ENCODE results near the gene STK32C. TPM values are rescaled to one million over a fixed set of nuclear protein-coding genes. Genes with fewer than 3 reads are reported as not detected.
A peak's percentile ranks its signal among the peaks of the same experiment; 100 is the strongest.

The STK32C gene
- total and polyA plus RNA-seq, 7 donors, result 4.3 to 12.8 (median 8.4) TPM

DNA sequence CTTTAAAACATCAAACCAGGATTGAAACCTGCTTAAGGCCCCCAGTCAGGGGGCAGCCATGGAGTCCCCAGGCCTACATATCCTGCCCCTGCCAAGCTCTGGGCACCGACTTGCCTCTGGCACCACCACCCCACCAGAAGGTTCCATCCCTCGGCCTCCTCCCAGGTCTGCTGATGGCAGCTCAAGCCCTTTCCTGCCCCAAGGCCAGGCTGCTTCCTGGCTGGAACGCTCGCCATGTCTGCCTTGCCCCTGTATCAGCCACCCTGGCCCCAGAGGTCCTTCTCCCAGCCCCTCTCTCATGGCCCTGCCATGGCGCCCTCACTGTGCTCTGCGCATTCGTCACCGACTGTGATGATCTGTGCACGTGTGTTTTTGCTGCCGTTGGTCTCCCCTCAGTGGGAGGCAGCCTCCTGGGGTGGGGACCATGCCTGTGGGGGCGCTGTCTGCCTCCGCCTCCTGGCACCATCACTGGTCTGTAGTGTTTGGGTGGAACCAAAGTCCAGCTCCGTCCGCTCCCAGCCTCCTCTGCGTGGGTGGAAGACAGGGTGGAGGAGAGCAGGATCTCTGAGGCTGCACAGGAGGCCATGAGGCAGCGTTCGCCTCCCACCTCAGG is 117.8 kb downstream of the STK32C start:
- Histone ChIP-seq H3K4me3 (no peak overlapping the region), H3K9me3 (no peaks in the 10 kb centered on the region), H3K27ac (no peak overlapping the region), H3K27me3 (peaks cover 28 to 52% (median 43%) of the 10 kb centered on the region in 3 donors), H3K36me3 (no peaks in the 10 kb centered on the region), H3K4me1 (peaks cover 0 to 28% (median 26%) of the 10 kb centered on the region in 4 donors)
- 86 to 88% methylated on average over 17 of the region's 17 CpGs for WGBS, 2 donors
- intact Hi-C loops (cut with DNase I), result no loop called here
- TF ChIP-seq EP300 (IDR thresholded peaks at IDR 0.05) (no peak), POLR2AphosphoS5 (IDR thresholded peaks at IDR 0.05) (no peak), POLR2A (IDR thresholded peaks at IDR 0.05) (no peak)
- TF ChIP-seq, protein P1, sequence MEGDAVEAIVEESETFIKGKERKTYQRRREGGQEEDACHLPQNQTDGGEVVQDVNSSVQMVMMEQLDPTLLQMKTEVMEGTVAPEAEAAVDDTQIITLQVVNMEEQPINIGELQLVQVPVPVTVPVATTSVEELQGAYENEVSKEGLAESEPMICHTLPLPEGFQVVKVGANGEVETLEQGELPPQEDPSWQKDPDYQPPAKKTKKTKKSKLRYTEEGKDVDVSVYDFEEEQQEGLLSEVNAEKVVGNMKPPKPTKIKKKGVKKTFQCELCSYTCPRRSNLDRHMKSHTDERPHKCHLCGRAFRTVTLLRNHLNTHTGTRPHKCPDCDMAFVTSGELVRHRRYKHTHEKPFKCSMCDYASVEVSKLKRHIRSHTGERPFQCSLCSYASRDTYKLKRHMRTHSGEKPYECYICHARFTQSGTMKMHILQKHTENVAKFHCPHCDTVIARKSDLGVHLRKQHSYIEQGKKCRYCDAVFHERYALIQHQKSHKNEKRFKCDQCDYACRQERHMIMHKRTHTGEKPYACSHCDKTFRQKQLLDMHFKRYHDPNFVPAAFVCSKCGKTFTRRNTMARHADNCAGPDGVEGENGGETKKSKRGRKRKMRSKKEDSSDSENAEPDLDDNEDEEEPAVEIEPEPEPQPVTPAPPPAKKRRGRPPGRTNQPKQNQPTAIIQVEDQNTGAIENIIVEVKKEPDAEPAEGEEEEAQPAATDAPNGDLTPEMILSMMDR (IDR thresholded peaks at IDR 0.05), result no peak
- no peak for DNase-seq

DNA sequence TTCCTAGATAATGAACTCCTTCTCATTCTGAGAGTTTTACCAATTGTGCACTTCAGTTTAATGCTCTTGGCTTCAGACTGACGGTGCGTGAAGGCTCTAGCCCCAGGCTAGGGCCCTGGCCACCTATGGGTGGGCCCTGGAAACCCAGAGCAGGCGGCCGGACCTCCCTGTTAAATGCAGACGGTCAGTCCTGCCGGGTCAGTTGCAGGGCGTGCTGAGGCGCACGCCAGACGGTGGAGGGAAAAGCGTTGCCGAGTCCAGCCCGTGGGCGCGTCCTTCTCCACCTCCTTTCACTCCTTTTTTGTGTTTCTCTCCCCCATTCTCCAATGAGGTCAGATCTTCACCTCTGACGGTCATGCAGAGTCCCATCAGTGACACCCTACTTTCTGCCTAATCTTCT is 118.7 kb downstream of the STK32C start:
- no peak overlapping the region for H3K27ac ChIP-seq
- TF ChIP-seq, protein P1 (IDR thresholded peaks at IDR 0.05), result no peak
- TF ChIP-seq POLR2A (IDR thresholded peaks at IDR 0.05), result no peak
- no peak overlapping the region for H3K4me3 ChIP-seq
- H3K27me3 ChIP-seq, result peaks cover 28 to 60% (median 45%) of the 10 kb centered on the region in 3 donors
- H3K9me3 ChIP-seq, result no peaks in the 10 kb centered on the region
- no peak for DNase-seq
- intact Hi-C loops (cut with DNase I), result no loop called here
- no peaks in the 10 kb centered on the region for H3K36me3 ChIP-seq
- H3K4me1 ChIP-seq, result peaks cover 0 to 28% (median 26%) of the 10 kb centered on the region in 4 donors
- 89 to 90% methylated on average over 16 of the region's 16 CpGs for WGBS, 2 donors

DNA sequence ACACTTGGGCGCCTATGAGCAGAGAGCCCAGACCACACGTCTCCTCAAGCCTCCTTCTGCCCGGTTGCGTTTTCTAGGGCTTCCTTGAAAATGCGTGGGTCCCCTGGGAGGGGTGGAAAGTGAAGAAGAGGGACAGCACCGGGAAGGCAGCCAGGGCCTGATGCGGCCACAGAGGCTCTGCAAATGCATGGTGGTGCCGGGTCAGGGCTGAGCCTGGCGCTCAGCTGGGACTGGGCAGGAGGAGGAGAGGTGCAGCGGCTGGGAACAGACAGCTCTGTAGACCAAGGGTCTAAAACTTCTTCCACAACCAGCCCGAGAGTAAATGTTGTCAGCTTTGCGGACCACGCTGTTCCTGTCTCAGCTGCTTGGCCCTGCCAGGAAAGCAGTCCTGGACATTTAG is 119.4 kb downstream of the STK32C start:
- intact Hi-C loops (cut with DNase I), result no loop called here
- Histone ChIP-seq H3K4me1 (peaks cover 0 to 28% (median 26%) of the 10 kb centered on the region in 4 donors), H3K36me3 (no peaks in the 10 kb centered on the region), H3K27me3 (peaks cover 28 to 60% (median 45%) of the 10 kb centered on the region in 3 donors), H3K27ac (no peak overlapping the region), H3K9me3 (no peaks in the 10 kb centered on the region), H3K4me3 (no peak overlapping the region)
- TF ChIP-seq, protein P1 (IDR thresholded peaks at IDR 0.05), result no peak
- TF ChIP-seq EP300 (IDR thresholded peaks at IDR 0.05) (no peak), POLR2AphosphoS5 (IDR thresholded peaks at IDR 0.05) (no peak), POLR2A (IDR thresholded peaks at IDR 0.05) (no peak)
- WGBS, 2 donors, result 49 to 54% methylated on average over 13 of the region's 13 CpGs
- no peak for DNase-seq

DNA sequence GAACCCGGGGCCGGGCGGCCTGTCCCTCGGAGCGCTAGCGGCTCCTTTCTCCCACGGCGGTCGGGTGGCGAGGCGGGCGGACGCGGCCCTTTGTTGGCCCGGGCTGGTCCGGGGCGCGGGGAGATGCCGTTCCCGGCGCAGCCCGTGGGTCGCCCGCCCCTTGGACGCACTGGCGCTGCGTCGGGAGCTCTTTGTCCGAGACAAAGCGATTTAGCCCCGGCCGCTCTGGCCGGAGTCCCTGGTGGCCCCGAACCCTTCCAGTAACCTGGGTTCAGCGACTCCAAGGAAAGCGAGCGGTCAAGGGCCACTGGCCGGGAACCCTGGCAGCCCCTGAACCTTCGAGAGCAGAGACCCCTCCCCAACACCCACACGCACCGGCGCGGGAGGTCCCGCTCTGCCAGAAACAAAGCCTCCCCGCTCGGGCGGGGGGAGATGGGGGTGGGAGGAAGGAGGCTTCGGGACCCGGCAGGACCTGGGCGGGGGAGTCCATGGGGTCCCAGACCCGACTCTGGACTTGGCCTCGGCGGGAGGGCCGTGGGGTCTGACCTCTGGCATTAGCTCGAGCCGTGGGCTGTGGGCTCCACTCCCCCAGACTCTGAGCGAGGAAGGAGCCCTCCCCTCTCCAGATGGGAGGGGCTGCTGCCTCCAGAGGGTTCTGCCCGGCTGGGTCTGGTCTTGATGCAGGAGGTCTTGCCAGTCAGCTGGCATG is 120.2 kb downstream of the STK32C start:
- 4 to 7% methylated on average over 58 of the region's 58 CpGs for WGBS, 2 donors
- TF ChIP-seq POLR2A (IDR thresholded peaks at IDR 0.05) (no peak), POLR2AphosphoS5 (IDR thresholded peaks at IDR 0.05) (no peak), EP300 (IDR thresholded peaks at IDR 0.05) (no peak)
- TF ChIP-seq, protein P1 (IDR thresholded peaks at IDR 0.05), result no peak
- Histone ChIP-seq H3K9me3 (no peaks in the 10 kb centered on the region), H3K36me3 (no peaks in the 10 kb centered on the region), H3K4me1 (peaks cover 0 to 28% (median 26%) of the 10 kb centered on the region in 4 donors), H3K27ac (no peak overlapping the region), H3K4me3 (peak overlapping the region in 3 of 4 donors; percentile 30 to 47 (median 42)), H3K27me3 (peaks cover 28 to 60% (median 45%) of the 10 kb centered on the region in 3 donors)
- intact Hi-C loops (cut with DNase I), result no loop called here
- no peak for DNase-seq
